A673 (cell line): Measurements from ENCODE around the gene SLF1. TPM values are rescaled to one million over a fixed set of nuclear protein-coding genes. Genes with fewer than 3 reads are reported as not detected.

ENCODE experiments used
- BruUV-seq: library from RNA; stranded (reverse); fragments of 400-500 nt; replicated peaks from 2 replicates; lab custom pipeline; 2021; lab: Mats Ljungman, UMichigan
- CTCF ChIA-PET: fragments of 300-600 bp; sonication (Branson Sonifier 250); formaldehyde crosslinking; loops from one replicate; lab custom pipeline; 2022; ENCODE audit warnings: antibody characterized with exemption; lab: Charles Lee
- POLR2A ChIA-PET: fragments of 300-600 bp; sonication (Branson Sonifier 250); formaldehyde crosslinking; loops from one replicate; lab custom pipeline; 2022; ENCODE audit warnings: antibody characterized with exemption; ENCODE audit not compliant: low non-redundant PET; lab: Charles Lee
- DNase-seq: peaks from one replicate; pipeline ENCODE4 v3.0.0-alpha.2; 2015; ENCODE audit warnings: low spot score
- H3K27ac ChIP-seq: fragments of 200-600 bp; sonication (generic); 2 replicates; pipeline ENCODE4 v1.5.1; 2016; ENCODE audit warnings: mixed run types, low read depth, mild to moderate bottlenecking, mixed read lengths, antibody characterized with exemption, low read length; ENCODE audit not compliant: poor library complexity, severe bottlenecking
- H3K27me3 ChIP-seq: fragments of 200-600 bp; sonication (generic); replicated peaks from 2 replicates; pipeline ENCODE4 v1.6.1; 2017; ENCODE audit warnings: mixed run types, low read depth, mild to moderate bottlenecking, mixed read lengths, antibody characterized with exemption, low read length; ENCODE audit not compliant: insufficient read depth, poor library complexity
- H3K36me3 ChIP-seq: fragments of 200-600 bp; sonication (generic); 2 replicates; pipeline ENCODE4 v1.6.1; 2016; ENCODE audit warnings: mixed run types, mild to moderate bottlenecking, mixed read lengths, antibody characterized with exemption, low read length; ENCODE audit not compliant: insufficient read depth, poor library complexity, severe bottlenecking
- H3K4me1 ChIP-seq: fragments of 200-600 bp; sonication (generic); 2 replicates; pipeline ENCODE4 v1.6.1; 2017; ENCODE audit warnings: mixed run types, mild to moderate bottlenecking, mixed read lengths, antibody characterized with exemption, low read length; ENCODE audit not compliant: insufficient read depth, poor library complexity, severe bottlenecking
- H3K4me3 ChIP-seq: fragments of 200-600 bp; sonication (generic); 2 replicates; pipeline ENCODE4 v1.5.1; 2016; ENCODE audit warnings: low read depth, mixed run types, mild to moderate bottlenecking, mixed read lengths, low read length; ENCODE audit not compliant: poor library complexity, severe bottlenecking
- H3K9me3 ChIP-seq: fragments of 200-600 bp; sonication (generic); 2 replicates; pipeline ENCODE4 v1.6.1; 2016; ENCODE audit warnings: mixed run types, low read depth, mild to moderate bottlenecking, mixed read lengths, antibody characterized with exemption, low read length; ENCODE audit not compliant: poor library complexity, severe bottlenecking
- CTCF ChIP-seq: fragments of 300-800, 200-600 bp; sonication (generic); conservative IDR thresholded peaks from 2 replicates; pipeline ENCODE4 v1.5.1; 2017; ENCODE audit warnings: low read depth, mild to moderate bottlenecking, antibody characterized with exemption, low read length, moderate library complexity, mixed read lengths
- EZH2 ChIP-seq: fragments of 200-600 bp; sonication (generic); IDR thresholded peaks from 2 replicates; pipeline ENCODE4 v1.6.1; 2017; ENCODE audit warnings: borderline replicate concordance, low read depth, mild to moderate bottlenecking, mixed read lengths, antibody characterized with exemption, low read length; ENCODE audit not compliant: poor library complexity, severe bottlenecking
- intact Hi-C: fragments of 100-400 bp; cut with micrococcal nuclease; formaldehyde crosslinking; loops from one replicate; pipeline ENCODE4 v1.10.0; 2022; ENCODE audit not compliant: unreplicated experiment
- total RNA-seq: library from RNA; stranded (reverse); gene quantifications from 2 replicates; pipeline ENCODE4 v1.2.3, GENCODE V29; 2021

Gene SLF1
- total RNA-seq, 1 experiment from 2014 or later: 21.6 TPM

- TF ChIP-seq EZH2 (no peak), CTCF (no peak)
- ChIA-PET POLR2A (no interaction called here), CTCF (no interaction called here)
- H3K4me3 ChIP-seq: no peak overlapping the region
- H3K36me3 ChIP-seq: no peaks in the 10 kb centered on the region
- no peak overlapping the region for H3K27ac ChIP-seq
- intact Hi-C loops: no loop called here
- H3K9me3 ChIP-seq: no peaks in the 10 kb centered on the region
- no peak for DNase-seq
- BruUV-seq: no TSS peak
- H3K27me3 ChIP-seq: no peaks in the 10 kb centered on the region
- no peaks in the 10 kb centered on the region for H3K4me1 ChIP-seq
These were observed 106.7 kb downstream of the SLF1 start for GRCh38 chr5:94725142-94725541.

- ChIA-PET CTCF (no interaction called here), POLR2A (no interaction called here)
- BruUV-seq: no TSS peak
- no peak for DNase-seq
- Histone ChIP-seq H3K27ac (no peak overlapping the region), H3K4me1 (no peaks in the 10 kb centered on the region), H3K36me3 (no peaks in the 10 kb centered on the region), H3K9me3 (no peaks in the 10 kb centered on the region), H3K27me3 (no peaks in the 10 kb centered on the region), H3K4me3 (no peak overlapping the region)
- intact Hi-C loops: loop anchor here (10.0 kb wide), 1 partner anchor 477 kb away; no protein-coding TSS in a partner anchor
- TF ChIP-seq CTCF: no peak
- no peak for TF ChIP-seq EZH2
These were observed 113.0 kb downstream of the SLF1 start for GRCh38 chr5:94731471-94731870.

GRCh38 chr5:94736498-94736897, 118.0 kb downstream of the SLF1 start:
- Histone ChIP-seq H3K27me3 (no peaks in the 10 kb centered on the region), H3K4me1 (peaks cover 6% of the 10 kb centered on the region), H3K9me3 (no peaks in the 10 kb centered on the region), H3K36me3 (no peaks in the 10 kb centered on the region), H3K4me3 (no peak overlapping the region), H3K27ac (no peak overlapping the region)
- POLR2A ChIA-PET: no interaction called here
- TF ChIP-seq CTCF (no peak), EZH2 (no peak)
- BruUV-seq: no TSS peak
- intact Hi-C loops: loop anchor here (5.0 to 10.0 kb wide), 2 partner anchors 209 to 482 kb away; no protein-coding TSS in a partner anchor
- CTCF ChIA-PET: no interaction called here
- no peak for DNase-seq
